Naive thymus-derived CD4-positive, alpha-beta T cell (primary cell): ENCODE measurements around the gene ZNF358. TPM values are rescaled to one million over a fixed set of nuclear protein-coding genes. Genes with fewer than 3 reads are reported as not detected.

Experiments
- ATAC-seq: fragments of 150-1000 bp; cut with Tn5 transposase; 2 replicates; pipeline ENCODE4 v1.10.0; 2021; ENCODE audit warnings: mild to moderate bottlenecking, moderate library complexity
- CTCF ChIA-PET: fragments of 350-600 bp; sonication (Branson Sonifier 250); formaldehyde crosslinking; loops from one replicate; lab custom pipeline; 2021; ENCODE audit warnings: antibody characterized with exemption; lab: Charles Lee
- POLR2A ChIA-PET: fragments of 350-600 bp; sonication (Branson Sonifier 250); formaldehyde crosslinking; loops from one replicate; lab custom pipeline; 2021; ENCODE audit warnings: antibody characterized with exemption, inconsistent platforms; lab: Charles Lee
- DNase-seq, 9 donors: peaks; one replicate each; pipeline versions ENCODE4 v3.0.0 to v3.0.0-alpha.2; 2020 to 2022; ENCODE audit warnings: mixed read lengths in 1 of 9
- H3K27ac ChIP-seq: one replicate; pipeline ENCODE4 v1.7.0; 2013; ENCODE audit warnings: mild to moderate bottlenecking, low read depth, low read length, moderate library complexity
- H3K27me3 ChIP-seq, 2 donors: one replicate each; pipeline ENCODE4 v1.7.0; 2013; ENCODE audit warnings: low read length in 2 of 2, mild to moderate bottlenecking in 2 of 2, moderate library complexity in 2 of 2; ENCODE audit not compliant: control insufficient read depth in 2 of 2, insufficient read depth in 2 of 2
- H3K36me3 ChIP-seq, 3 experiments: 1 replicate in 2 of 3; 2 replicates in 1 of 3; pipeline ENCODE4 v1.7.0; 2013; ENCODE audit warnings: low read length in 3 of 3, mild to moderate bottlenecking in 3 of 3, moderate library complexity in 1 of 3; ENCODE audit not compliant: insufficient read depth in 3 of 3, control insufficient read depth in 2 of 3
- H3K4me1 ChIP-seq, 2 donors: one replicate each; pipeline ENCODE4 v1.7.0; 2013; ENCODE audit warnings: low read length in 2 of 2, mild to moderate bottlenecking in 2 of 2, moderate library complexity in 1 of 2; ENCODE audit not compliant: control insufficient read depth in 2 of 2, insufficient read depth in 2 of 2
- H3K4me3 ChIP-seq: 2 replicates; pipeline ENCODE4 v1.7.0; 2013; ENCODE audit warnings: mild to moderate bottlenecking, low read length
- H3K9me3 ChIP-seq, 3 experiments: 1 replicate in 2 of 3; 2 replicates in 1 of 3; pipeline ENCODE4 v1.7.0; 2013; ENCODE audit warnings: low read length in 3 of 3; ENCODE audit not compliant: control insufficient read depth in 2 of 3
- H3K27ac Mint-ChIP-seq, 9 donors: one replicate each; pipeline ENCODE4 v1.8.0; 2020 to 2022; ENCODE audit warnings: mixed read lengths in 9 of 9, mild to moderate bottlenecking in 8 of 9, moderate library complexity in 5 of 9, inconsistent platforms in 2 of 9
- H3K27me3 Mint-ChIP-seq, 5 donors: one replicate each; pipeline ENCODE4 v1.8.0; 2021 to 2022; ENCODE audit warnings: mixed read lengths in 5 of 5, mild to moderate bottlenecking in 1 of 5
- H3K36me3 Mint-ChIP-seq, 5 donors: one replicate each; pipeline ENCODE4 v1.8.0; 2020 to 2022; ENCODE audit warnings: mixed read lengths in 5 of 5, mild to moderate bottlenecking in 3 of 5, inconsistent platforms in 1 of 5
- H3K4me1 Mint-ChIP-seq, 7 donors: one replicate each; pipeline ENCODE4 v1.8.0; 2020 to 2022; ENCODE audit warnings: mixed read lengths in 7 of 7, mild to moderate bottlenecking in 3 of 7, inconsistent platforms in 1 of 7
- H3K4me3 Mint-ChIP-seq, 10 donors: one replicate each; pipeline ENCODE4 v1.8.0; 2020 to 2022; ENCODE audit warnings: mild to moderate bottlenecking in 10 of 10, mixed read lengths in 10 of 10, moderate library complexity in 6 of 10, inconsistent platforms in 2 of 10
- H3K9me3 Mint-ChIP-seq, 11 donors: one replicate each; pipeline ENCODE4 v1.8.0; 2020 to 2022; ENCODE audit warnings: mixed read lengths in 11 of 11, mild to moderate bottlenecking in 4 of 11, inconsistent platforms in 1 of 11, moderate library complexity in 1 of 11
- intact Hi-C, 2 donors: fragments of 100-400 bp; cut with micrococcal nuclease; formaldehyde crosslinking; loops; one replicate each; pipeline ENCODE4 v1.15.1; 2023
- polyA plus RNA-seq, 2 donors: library from polyadenylated mRNA; unstranded; fragments of 300-500 nt; fragmentation: Illumina TruSeq; gene quantifications; one replicate each; pipeline ENCODE4 v1.2.3, GENCODE V29; 2021
- total RNA-seq, 6 experiments: library from RNA in 5 of 6; stranded (reverse) in 5 of 6; gene quantifications; 1 replicate in 5 of 6; 2 replicates in 1 of 6; pipeline ENCODE4 v1.2.3 and lab custom pipeline; 2021 to 2026

The ZNF358 gene
- total and polyA plus RNA-seq, 7 experiments from 2014 or later = 1.4 to 10.1 (median 7.1) TPM

DNA sequence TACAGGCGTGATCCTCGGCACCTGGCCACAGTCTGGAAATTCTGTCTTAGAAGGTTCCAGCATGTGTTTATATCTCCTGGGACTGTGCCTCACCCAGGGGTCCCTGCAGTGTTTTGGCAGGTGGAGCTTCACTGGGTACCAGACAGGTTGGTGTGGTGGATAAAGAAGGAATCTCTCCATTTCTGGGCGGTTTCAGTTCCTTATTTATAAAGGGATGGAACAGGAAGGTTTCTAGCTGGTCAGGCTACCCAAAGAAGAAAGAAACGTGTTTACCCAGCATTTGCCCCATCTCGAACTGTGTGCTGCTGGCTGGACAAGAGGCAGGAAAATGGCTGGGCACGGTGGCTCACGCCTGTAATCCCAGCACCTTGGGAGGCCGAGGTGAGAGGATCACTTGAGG lies 29.4 kb downstream of the ZNF358 start:
- ATAC-seq (no peak), DNase-seq (no peak)
- H3K27ac Mint-ChIP-seq = peak overlapping the region in 1 of 9 donors; percentile 13
- H3K4me3 Mint-ChIP-seq = no peak overlapping the region
- peaks cover 0 to 41% (median 0%) of the 10 kb centered on the region in 3 experiments for H3K36me3 ChIP-seq
- intact Hi-C loops = no loop called here
- peaks cover 0 to 26% (median 9%) of the 10 kb centered on the region in 7 donors for H3K4me1 Mint-ChIP-seq
- ChIA-PET POLR2A (interaction anchor here (0.9 kb wide), 1 partner anchor 22 kb away, joined by 3 read pairs; the partner anchor contains the start of gene MCOLN1), CTCF (no interaction called here)
- no peaks in the 10 kb centered on the region for H3K9me3 Mint-ChIP-seq
- peaks cover 0 to 24% (median 9%) of the 10 kb centered on the region in 5 donors for H3K36me3 Mint-ChIP-seq
- no peaks in the 10 kb centered on the region for H3K4me1 ChIP-seq
- H3K27ac ChIP-seq = no peak overlapping the region
- no peak overlapping the region for H3K4me3 ChIP-seq
- H3K27me3 Mint-ChIP-seq = no peaks in the 10 kb centered on the region
- H3K27me3 ChIP-seq = no peaks in the 10 kb centered on the region
- H3K9me3 ChIP-seq = no peaks in the 10 kb centered on the region

DNA sequence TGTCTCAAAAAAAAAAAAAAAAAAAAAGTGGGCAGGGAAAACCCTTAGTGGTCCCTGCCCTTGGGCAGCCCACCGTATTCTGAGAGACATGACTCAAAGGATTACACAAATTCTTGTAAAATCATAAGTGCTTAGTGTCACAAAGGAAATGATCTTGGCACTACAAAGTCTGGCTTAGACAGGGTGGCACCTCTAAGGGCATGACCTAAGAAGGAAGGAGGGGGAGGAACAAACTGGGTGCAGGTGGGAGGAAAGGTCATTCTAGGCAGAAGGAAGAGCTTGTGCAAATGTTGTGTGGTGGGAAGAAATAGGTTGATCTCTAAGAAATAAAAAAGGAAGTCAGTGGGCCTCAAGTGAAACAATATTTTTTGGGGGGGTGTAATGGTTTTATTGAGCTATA lies 30.0 kb downstream of the ZNF358 start:
- intact Hi-C loops = no loop called here
- peak overlapping the region in 7 of 9 donors; percentile 0 to 80 (median 34) for H3K27ac Mint-ChIP-seq
- H3K27me3 Mint-ChIP-seq = no peaks in the 10 kb centered on the region
- ChIA-PET CTCF (no interaction called here), POLR2A (no interaction called here)
- H3K4me1 Mint-ChIP-seq = peaks cover 0 to 24% (median 9%) of the 10 kb centered on the region in 7 donors
- H3K36me3 Mint-ChIP-seq = peaks cover 0 to 23% (median 9%) of the 10 kb centered on the region in 5 donors
- peak overlapping the region in 1 of 10 donors; percentile 21 for H3K4me3 Mint-ChIP-seq
- Histone ChIP-seq H3K27me3 (no peaks in the 10 kb centered on the region), H3K4me1 (no peaks in the 10 kb centered on the region), H3K4me3 (no peak overlapping the region), H3K9me3 (no peaks in the 10 kb centered on the region), H3K36me3 (peaks cover 0 to 41% (median 0%) of the 10 kb centered on the region in 3 experiments), H3K27ac (no peak overlapping the region)
- H3K9me3 Mint-ChIP-seq = no peaks in the 10 kb centered on the region
- no peak for DNase-seq
- peak; percentile 47 for ATAC-seq

DNA sequence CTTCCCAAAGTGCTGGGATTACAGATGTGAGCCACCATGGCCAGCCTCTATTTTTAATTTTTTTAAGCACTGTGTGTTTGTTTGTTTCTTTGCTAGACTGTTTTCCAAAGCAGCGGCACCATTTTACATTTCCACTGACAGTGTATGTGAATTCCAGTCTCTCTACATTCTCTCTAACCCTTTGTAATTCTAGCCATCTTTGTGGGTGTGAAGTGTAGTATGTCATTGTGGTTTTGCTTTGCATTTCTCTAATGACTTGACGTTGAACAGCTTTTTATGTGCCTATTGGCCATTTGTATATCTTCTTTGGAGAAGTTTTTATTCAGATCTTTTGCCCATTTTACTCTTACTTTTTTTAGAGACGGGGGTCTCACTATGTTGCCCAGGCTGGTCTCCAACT lies 31.3 kb downstream of the ZNF358 start:
- Mint-ChIP-seq H3K36me3 (peaks cover 0 to 21% (median 9%) of the 10 kb centered on the region in 5 donors), H3K27me3 (no peaks in the 10 kb centered on the region), H3K27ac (peak overlapping the region in 1 of 9 donors; percentile 54), H3K9me3 (no peaks in the 10 kb centered on the region), H3K4me1 (peaks cover 0 to 24% (median 13%) of the 10 kb centered on the region in 7 donors), H3K4me3 (no peak overlapping the region)
- Histone ChIP-seq H3K27ac (no peak overlapping the region), H3K4me1 (no peaks in the 10 kb centered on the region), H3K9me3 (no peaks in the 10 kb centered on the region), H3K27me3 (no peaks in the 10 kb centered on the region), H3K36me3 (peaks cover 0 to 28% (median 0%) of the 10 kb centered on the region in 3 experiments), H3K4me3 (no peak overlapping the region)
- intact Hi-C loops = no loop called here
- POLR2A ChIA-PET = no interaction called here
- ATAC-seq (no peak), DNase-seq (no peak)
- CTCF ChIA-PET = no interaction called here

DNA sequence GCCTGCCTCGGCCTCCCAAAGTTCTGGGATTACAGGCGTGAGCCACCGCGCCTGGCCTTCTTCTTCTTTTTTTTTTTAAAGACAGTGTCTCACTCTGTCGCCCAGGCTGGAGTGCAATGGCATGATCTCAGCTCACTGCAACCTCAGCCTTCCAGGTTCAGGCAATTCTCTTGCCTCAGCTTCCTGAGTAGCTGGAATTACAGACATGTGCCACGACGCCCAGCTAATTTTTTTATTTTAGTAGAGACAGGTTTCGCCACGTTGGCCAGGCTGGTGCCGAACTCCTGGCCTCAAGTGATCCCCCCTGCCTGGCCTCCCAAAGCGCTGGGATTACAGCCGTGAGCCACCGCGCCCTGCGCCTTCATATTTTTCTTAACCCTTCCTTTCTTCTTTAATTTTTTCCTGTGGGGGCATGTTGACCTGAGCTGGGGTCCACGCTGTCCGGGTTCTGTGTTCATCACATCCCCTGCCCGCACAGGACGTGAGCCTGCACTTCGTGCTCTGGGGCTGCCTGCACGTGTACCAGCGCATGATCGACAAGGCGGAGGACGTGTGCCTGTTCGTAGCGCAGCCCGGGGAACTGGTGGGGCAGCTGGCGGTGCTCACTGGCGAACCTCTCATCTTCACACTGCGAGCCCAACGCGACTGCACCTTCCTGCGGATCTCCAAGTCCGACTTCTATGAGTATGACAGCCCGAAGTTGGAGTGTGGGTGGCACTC lies 33.7 kb downstream of the ZNF358 start:
- intact Hi-C loops = no loop called here
- no peak for ATAC-seq
- H3K36me3 ChIP-seq = peaks cover 0 to 26% (median 0%) of the 10 kb centered on the region in 3 experiments
- DNase-seq = no peak
- H3K27me3 ChIP-seq = no peaks in the 10 kb centered on the region
- H3K4me3 ChIP-seq = no peak overlapping the region
- Mint-ChIP-seq H3K36me3 (peaks cover 0 to 19% (median 8%) of the 10 kb centered on the region in 5 donors), H3K4me1 (peaks cover 6 to 17% (median 10%) of the 10 kb centered on the region in 7 donors), H3K27ac (no peak overlapping the region), H3K4me3 (no peak overlapping the region), H3K27me3 (no peaks in the 10 kb centered on the region), H3K9me3 (no peaks in the 10 kb centered on the region)
- POLR2A ChIA-PET = no interaction called here
- H3K9me3 ChIP-seq = no peaks in the 10 kb centered on the region
- CTCF ChIA-PET = interaction anchor here (1.4 kb wide), 1 partner anchor 19 kb away, joined by 6 read pairs; no protein-coding TSS in a partner anchor
- H3K4me1 ChIP-seq = no peaks in the 10 kb centered on the region
- no peak overlapping the region for H3K27ac ChIP-seq

DNA sequence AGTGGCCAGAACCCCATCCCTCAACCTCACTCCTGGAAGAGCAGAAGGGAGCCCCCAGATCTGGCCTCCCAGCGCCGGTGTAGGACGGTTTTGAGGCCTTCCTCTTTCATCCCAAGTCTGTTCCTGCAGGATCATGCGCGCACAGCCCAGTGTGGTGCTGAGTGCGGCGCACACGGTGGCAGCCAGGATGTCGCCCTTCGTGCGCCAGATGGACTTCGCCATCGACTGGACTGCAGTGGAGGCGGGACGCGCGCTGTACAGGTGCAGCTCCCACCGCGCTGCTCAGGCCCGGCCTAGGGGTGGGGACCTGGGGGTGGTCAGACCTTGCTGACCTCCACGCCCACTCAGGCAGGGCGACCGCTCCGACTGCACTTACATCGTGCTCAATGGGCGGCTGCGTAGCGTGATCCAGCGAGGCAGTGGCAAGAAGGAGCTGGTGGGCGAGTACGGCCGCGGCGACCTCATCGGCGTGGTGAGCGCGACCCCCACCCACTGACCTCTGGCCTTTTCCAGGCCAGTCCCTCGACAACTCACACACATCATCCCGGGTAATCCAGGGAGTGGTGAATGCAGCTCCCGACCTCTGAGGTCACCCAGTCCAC lies 34.4 kb downstream of the ZNF358 start:
- ATAC-seq (no peak), DNase-seq (no peak)
- no peaks in the 10 kb centered on the region for H3K9me3 ChIP-seq
- intact Hi-C loops = no loop called here
- Mint-ChIP-seq H3K27me3 (no peaks in the 10 kb centered on the region), H3K4me1 (peaks cover 6 to 13% (median 10%) of the 10 kb centered on the region in 7 donors), H3K9me3 (no peaks in the 10 kb centered on the region), H3K27ac (no peak overlapping the region), H3K36me3 (peaks cover 0 to 19% (median 8%) of the 10 kb centered on the region in 5 donors), H3K4me3 (peak overlapping the region in 1 of 10 donors; percentile 25)
- H3K4me1 ChIP-seq = no peaks in the 10 kb centered on the region
- ChIA-PET CTCF (interaction anchor here (1.4 kb wide), 1 partner anchor 18 kb away, joined by 6 read pairs; no protein-coding TSS in a partner anchor), POLR2A (no interaction called here)
- peaks cover 0 to 32% (median 0%) of the 10 kb centered on the region in 3 experiments for H3K36me3 ChIP-seq
- H3K27ac ChIP-seq = no peak overlapping the region
- H3K27me3 ChIP-seq = no peaks in the 10 kb centered on the region
- H3K4me3 ChIP-seq = no peak overlapping the region

DNA sequence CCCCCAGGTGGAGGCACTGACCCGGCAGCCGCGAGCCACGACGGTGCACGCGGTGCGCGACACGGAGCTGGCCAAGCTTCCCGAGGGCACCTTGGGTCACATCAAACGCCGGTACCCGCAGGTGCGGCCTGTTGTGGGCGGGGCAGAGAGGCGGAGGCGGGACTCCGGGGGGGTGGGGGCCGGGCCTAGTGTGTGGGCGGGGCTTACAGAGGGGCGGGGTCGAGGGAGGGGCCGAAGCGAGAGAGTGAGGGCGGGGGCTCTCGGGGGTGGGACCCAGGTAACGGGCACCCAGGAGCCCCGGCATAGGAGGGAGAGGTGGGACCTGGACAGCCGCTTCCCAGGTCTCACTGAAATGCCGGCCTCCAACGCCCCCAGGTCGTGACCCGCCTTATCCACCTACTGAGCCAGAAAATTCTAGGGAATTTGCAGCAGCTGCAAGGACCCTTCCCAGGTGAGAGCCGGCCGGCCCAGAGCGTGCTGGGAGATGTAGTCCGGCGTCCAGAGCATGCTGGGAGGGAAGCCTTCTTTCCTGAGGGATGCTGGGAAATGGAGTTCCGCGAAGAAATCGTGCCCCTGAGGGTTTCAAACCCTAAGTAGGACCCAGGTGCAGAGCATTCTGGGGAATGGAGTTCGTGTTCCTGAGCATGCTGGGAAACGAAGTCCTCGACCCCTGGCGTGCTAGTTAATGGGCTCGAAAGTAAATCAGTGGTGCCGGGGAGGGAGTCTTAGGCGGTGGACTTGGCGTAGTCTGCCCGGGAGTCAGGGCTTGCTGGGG lies 35.3 kb downstream of the ZNF358 start:
- intact Hi-C loops = no loop called here
- Mint-ChIP-seq H3K27me3 (no peaks in the 10 kb centered on the region), H3K4me3 (peak overlapping the region in 4 of 10 donors; percentile 35 to 74 (median 44)), H3K4me1 (peaks cover 4 to 8% (median 4%) of the 10 kb centered on the region in 7 donors), H3K27ac (peak overlapping the region in 1 of 9 donors; percentile 32), H3K9me3 (no peaks in the 10 kb centered on the region), H3K36me3 (peaks cover 0 to 17% (median 8%) of the 10 kb centered on the region in 5 donors)
- ChIA-PET POLR2A (no interaction called here), CTCF (interaction anchor here (1.4 kb wide), 1 partner anchor 17 kb away, joined by 6 read pairs; no protein-coding TSS in a partner anchor)
- Histone ChIP-seq H3K9me3 (no peaks in the 10 kb centered on the region), H3K4me1 (no peaks in the 10 kb centered on the region), H3K4me3 (no peak overlapping the region), H3K27ac (no peak overlapping the region), H3K36me3 (peaks cover 0 to 41% (median 4%) of the 10 kb centered on the region in 3 experiments), H3K27me3 (no peaks in the 10 kb centered on the region)
- DNase-seq (peak in 6 of 9 donors; percentile 21 to 56 (median 42)), ATAC-seq (peak; percentile 76)
